Stomach (tissue), 4 donors: ENCODE measurements around the gene ZNF462.

Experiments
- EP300 ChIP-seq: sonication (generic); formaldehyde crosslinking; IDR thresholded peaks from one replicate; pipeline ENCODE4 v1.6.1; 2017; ENCODE audit warnings: antibody characterized with exemption
- POLR2A ChIP-seq, 4 donors: fragments of 450-650 bp; IDR thresholded peaks; one replicate each; pipeline ENCODE4 v1.6.1; 2016; ENCODE audit warnings: antibody characterized with exemption in 4 of 4, control low read depth in 2 of 4, mild to moderate bottlenecking in 1 of 4, moderate library complexity in 1 of 4
- POLR2AphosphoS5 ChIP-seq, 3 donors: sonication (generic); formaldehyde crosslinking; IDR thresholded peaks; one replicate each; pipeline ENCODE4 v1.6.1; 2016; ENCODE audit warnings: antibody characterized with exemption in 3 of 3
- TF ChIP-seq, protein P1 (sequence below), 7 experiments: fragments of 450-650 bp in 4 of 7; fragments of 200-600 bp in 3 of 7; sonication (generic) in 3 of 7; IDR thresholded peaks; one replicate each; pipeline ENCODE4 v1.5.1; 2016 to 2019; ENCODE audit warnings: antibody characterized with exemption in 7 of 7, control low read depth in 2 of 7, mild to moderate bottlenecking in 1 of 7

GRCh38 chr9:106877345-106877744 is 14.4 kb downstream of the ZNF462 start:
- TF ChIP-seq POLR2AphosphoS5 (IDR thresholded peaks at IDR 0.05) (no peak), POLR2A (IDR thresholded peaks at IDR 0.05) (no peak), EP300 (no peak)
- TF ChIP-seq, protein P1, sequence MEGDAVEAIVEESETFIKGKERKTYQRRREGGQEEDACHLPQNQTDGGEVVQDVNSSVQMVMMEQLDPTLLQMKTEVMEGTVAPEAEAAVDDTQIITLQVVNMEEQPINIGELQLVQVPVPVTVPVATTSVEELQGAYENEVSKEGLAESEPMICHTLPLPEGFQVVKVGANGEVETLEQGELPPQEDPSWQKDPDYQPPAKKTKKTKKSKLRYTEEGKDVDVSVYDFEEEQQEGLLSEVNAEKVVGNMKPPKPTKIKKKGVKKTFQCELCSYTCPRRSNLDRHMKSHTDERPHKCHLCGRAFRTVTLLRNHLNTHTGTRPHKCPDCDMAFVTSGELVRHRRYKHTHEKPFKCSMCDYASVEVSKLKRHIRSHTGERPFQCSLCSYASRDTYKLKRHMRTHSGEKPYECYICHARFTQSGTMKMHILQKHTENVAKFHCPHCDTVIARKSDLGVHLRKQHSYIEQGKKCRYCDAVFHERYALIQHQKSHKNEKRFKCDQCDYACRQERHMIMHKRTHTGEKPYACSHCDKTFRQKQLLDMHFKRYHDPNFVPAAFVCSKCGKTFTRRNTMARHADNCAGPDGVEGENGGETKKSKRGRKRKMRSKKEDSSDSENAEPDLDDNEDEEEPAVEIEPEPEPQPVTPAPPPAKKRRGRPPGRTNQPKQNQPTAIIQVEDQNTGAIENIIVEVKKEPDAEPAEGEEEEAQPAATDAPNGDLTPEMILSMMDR (IDR thresholded peaks at IDR 0.05) = no peak
